ENCODE data around the gene ALLC. TPM values are rescaled to one million over a fixed set of nuclear protein-coding genes. Genes with fewer than 3 reads are reported as not detected.

ALLC gene
- total and polyA plus RNA-seq, 4 donors, result 0.09 to 1.4 (median 0.74) TPM

GRCh38 chr2:3751251-3751650 lies 93.3 kb downstream of the ALLC start:
- WGBS, result 90% methylated on average over 7 of the region's 7 CpGs
- no peak overlapping the region for H3K4me3 ChIP-seq (ENCODE audit: low read depth in 1 of 3, low read length in 3 of 3)
- no peaks in the 10 kb centered on the region for H3K9me3 ChIP-seq (ENCODE audit: control insufficient read depth in 4 of 4, low read length in 3 of 4)
- no peak for TF ChIP-seq RAD21 (IDR thresholded peaks at IDR 0.05)
- no peak for TF ChIP-seq YY1 (IDR thresholded peaks at IDR 0.05)
- no peak for TF ChIP-seq FOXA1 (IDR thresholded peaks at IDR 0.05)
- no peak for TF ChIP-seq NR2F2 (IDR thresholded peaks at IDR 0.05)
- TF ChIP-seq HNF4A (conservative IDR thresholded peaks at IDR 0.05), result no peak
- no peak for TF ChIP-seq SP1 (IDR thresholded peaks at IDR 0.05)
- no peak for TF ChIP-seq TAF1 (conservative IDR thresholded peaks at IDR 0.05)
- TF ChIP-seq EGR1 (IDR thresholded peaks at IDR 0.05; ENCODE audit: low read depth in 2 of 2), result no peak
- no peak for TF ChIP-seq CTCF (IDR thresholded peaks at IDR 0.05; ENCODE audit: low read depth, low read length, missing input control)
- no peak for TF ChIP-seq ZBTB33 (IDR thresholded peaks at IDR 0.05)
- no peak for TF ChIP-seq FOXA2 (IDR thresholded peaks at IDR 0.05)
- TF ChIP-seq REST (IDR thresholded peaks at IDR 0.05), result no peak
- H3K27ac ChIP-seq (ENCODE audit: low read depth in 1 of 2, low read length in 2 of 2), result no peak overlapping the region
- no peaks in the 10 kb centered on the region for H3K36me3 ChIP-seq (ENCODE audit: control insufficient read depth in 4 of 4, insufficient read depth in 3 of 4, low read depth in 1 of 4, low read length in 3 of 4)
- H3K9ac ChIP-seq (ENCODE audit: low read depth in 1 of 2, low read length in 2 of 2), result no peak overlapping the region
- no peak for DNase-seq (ENCODE audit: low spot score)
- H3K27me3 ChIP-seq (ENCODE audit: control insufficient read depth in 4 of 4, insufficient read depth in 4 of 4, low read length in 3 of 4), result no peaks in the 10 kb centered on the region
- H3K4me1 ChIP-seq (ENCODE audit: control insufficient read depth in 4 of 4, insufficient read depth in 4 of 4, low read length in 3 of 4), result no peaks in the 10 kb centered on the region

- WGBS, result 59% methylated on average over 5 of the region's 5 CpGs
- no peak for TF ChIP-seq CTCF (IDR thresholded peaks at IDR 0.05; ENCODE audit: low read depth, low read length, missing input control)
- no peak for TF ChIP-seq FOXA2 (IDR thresholded peaks at IDR 0.05)
- TF ChIP-seq SP1 (IDR thresholded peaks at IDR 0.05), result no peak
- no peak for TF ChIP-seq EGR1 (IDR thresholded peaks at IDR 0.05; ENCODE audit: low read depth in 2 of 2)
- no peak for TF ChIP-seq TAF1 (conservative IDR thresholded peaks at IDR 0.05)
- TF ChIP-seq ATF3 (IDR thresholded peaks at IDR 0.05), result no peak
- no peak for TF ChIP-seq HNF4A (conservative IDR thresholded peaks at IDR 0.05)
- TF ChIP-seq FOXA1 (IDR thresholded peaks at IDR 0.05), result no peak
- no peak for TF ChIP-seq RAD21 (IDR thresholded peaks at IDR 0.05)
- TF ChIP-seq HNF4G (IDR thresholded peaks at IDR 0.05), result no peak
- TF ChIP-seq YY1 (IDR thresholded peaks at IDR 0.05), result no peak
- no peak for TF ChIP-seq RXRA (IDR thresholded peaks at IDR 0.05)
- TF ChIP-seq REST (IDR thresholded peaks at IDR 0.05), result no peak
- no peak for TF ChIP-seq ZBTB33 (IDR thresholded peaks at IDR 0.05)
Measured at GRCh38 chr2:3751806-3752205, 93.8 kb downstream of the ALLC start.

More at GRCh38 chr2:3751806-3752205, 93.8 kb downstream of the ALLC start:
- Histone ChIP-seq H3K4me3 (ENCODE audit: low read depth in 1 of 3, low read length in 3 of 3) (no peak overlapping the region), H3K27ac (ENCODE audit: low read depth in 1 of 2, low read length in 2 of 2) (no peak overlapping the region), H3K36me3 (ENCODE audit: control insufficient read depth in 4 of 4, insufficient read depth in 3 of 4, low read depth in 1 of 4, low read length in 3 of 4) (no peaks in the 10 kb centered on the region), H3K9ac (ENCODE audit: low read depth in 1 of 2, low read length in 2 of 2) (no peak overlapping the region), H3K9me3 (ENCODE audit: control insufficient read depth in 4 of 4, low read length in 3 of 4) (no peaks in the 10 kb centered on the region), H3K27me3 (ENCODE audit: control insufficient read depth in 4 of 4, insufficient read depth in 4 of 4, low read length in 3 of 4) (no peaks in the 10 kb centered on the region), H3K4me1 (ENCODE audit: control insufficient read depth in 4 of 4, insufficient read depth in 4 of 4, low read length in 3 of 4) (no peaks in the 10 kb centered on the region)
- no peak for DNase-seq (ENCODE audit: low spot score)

Data from liver (tissue), 9 donors.